SU-DHL-6 (cell line): Measurements from ENCODE around the gene CAMKK1.

Experiments
- H2AFZ ChIP-seq: fragments of 200-600 bp; sonication (generic); 2 replicates; pipeline ENCODE4 v1.6.1; 2014; ENCODE audit warnings: low read depth, mild to moderate bottlenecking, moderate library complexity, mixed read lengths, antibody characterized with exemption, low read length; ENCODE audit not compliant: severe bottlenecking
- H3F3A ChIP-seq: fragments of 200-600 bp; shearing (Covaris generic); 2 replicates; pipeline ENCODE4 v1.6.0; 2016; ENCODE audit warnings: antibody characterized with exemption, mild to moderate bottlenecking; ENCODE audit not compliant: insufficient read depth
- H3K27ac ChIP-seq: fragments of 200-600 bp; sonication (generic); 2 replicates; pipeline ENCODE4 v1.5.1; 2016; ENCODE audit warnings: low read depth, mild to moderate bottlenecking, low read length, moderate library complexity, mixed read lengths
- H3K27me3 ChIP-seq: fragments of 200-600 bp; sonication (generic), shearing (Covaris generic); 2 replicates; pipeline ENCODE4 v1.6.0; 2014; ENCODE audit warnings: mild to moderate bottlenecking, low read length
- H3K36me3 ChIP-seq: fragments of 200-600 bp; sonication (generic); 2 replicates; pipeline ENCODE4 v1.6.1; 2014; ENCODE audit warnings: mild to moderate bottlenecking, low read length, mixed read lengths
- H3K4me2 ChIP-seq: fragments of 300-600, 200-600 bp; shearing (Covaris generic), sonication (generic); 2 replicates; pipeline ENCODE4 v1.6.0; 2014; ENCODE audit warnings: low read length, low read depth, mild to moderate bottlenecking; ENCODE audit not compliant: poor library complexity, severe bottlenecking
- H3K4me3 ChIP-seq: fragments of 200-600 bp; sonication (generic); 2 replicates; pipeline ENCODE4 v1.5.1; 2014; ENCODE audit warnings: antibody characterized with exemption, low read length, mild to moderate bottlenecking, mixed read lengths; ENCODE audit not compliant: insufficient read depth, poor library complexity, severe bottlenecking
- H3K79me2 ChIP-seq: fragments of 200-600 bp; sonication (generic); 2 replicates; pipeline ENCODE4 v1.6.1; 2014; ENCODE audit warnings: mild to moderate bottlenecking, low read length, moderate library complexity; ENCODE audit not compliant: insufficient read depth
- H3K9ac ChIP-seq: fragments of 200-600 bp; sonication (generic); 2 replicates; pipeline ENCODE4 v1.7.0; 2014; ENCODE audit warnings: mild to moderate bottlenecking, low read length
- H3K9me2 ChIP-seq: fragments of 200-600 bp; sonication (generic); replicated peaks from 2 replicates; pipeline ENCODE4 v1.6.1; 2014; ENCODE audit warnings: low read length; ENCODE audit not compliant: insufficient read depth
- H3K9me3 ChIP-seq: fragments of 200-600 bp; sonication (generic); 2 replicates; pipeline ENCODE4 v1.6.1; 2014; ENCODE audit warnings: low read length, mixed read lengths; ENCODE audit not compliant: insufficient read depth
- H4K20me1 ChIP-seq: fragments of 200-600 bp; sonication (generic); 2 replicates; pipeline ENCODE4 v1.6.1; 2014; ENCODE audit warnings: low read depth, mild to moderate bottlenecking, antibody characterized with exemption, low read length, moderate library complexity, mixed read lengths
- EZH2phosphoT487 ChIP-seq: fragments of 200-600 bp; sonication (generic), shearing (Covaris generic); conservative IDR thresholded peaks from 2 replicates; pipeline ENCODE4 v1.6.1; 2018; ENCODE audit warnings: mild to moderate bottlenecking, antibody characterized with exemption, low read length, moderate library complexity, mixed read lengths
- TF ChIP-seq, protein P1 (sequence below): fragments of 200-600 bp; sonication (generic); IDR thresholded peaks from one replicate; pipeline ENCODE4 v1.5.1; 2017; ENCODE audit warnings: antibody characterized with exemption, mild to moderate bottlenecking, low read length, moderate library complexity; ENCODE audit not compliant: insufficient read depth, poor library complexity, severe bottlenecking

CAMKK1 gene

DNA sequence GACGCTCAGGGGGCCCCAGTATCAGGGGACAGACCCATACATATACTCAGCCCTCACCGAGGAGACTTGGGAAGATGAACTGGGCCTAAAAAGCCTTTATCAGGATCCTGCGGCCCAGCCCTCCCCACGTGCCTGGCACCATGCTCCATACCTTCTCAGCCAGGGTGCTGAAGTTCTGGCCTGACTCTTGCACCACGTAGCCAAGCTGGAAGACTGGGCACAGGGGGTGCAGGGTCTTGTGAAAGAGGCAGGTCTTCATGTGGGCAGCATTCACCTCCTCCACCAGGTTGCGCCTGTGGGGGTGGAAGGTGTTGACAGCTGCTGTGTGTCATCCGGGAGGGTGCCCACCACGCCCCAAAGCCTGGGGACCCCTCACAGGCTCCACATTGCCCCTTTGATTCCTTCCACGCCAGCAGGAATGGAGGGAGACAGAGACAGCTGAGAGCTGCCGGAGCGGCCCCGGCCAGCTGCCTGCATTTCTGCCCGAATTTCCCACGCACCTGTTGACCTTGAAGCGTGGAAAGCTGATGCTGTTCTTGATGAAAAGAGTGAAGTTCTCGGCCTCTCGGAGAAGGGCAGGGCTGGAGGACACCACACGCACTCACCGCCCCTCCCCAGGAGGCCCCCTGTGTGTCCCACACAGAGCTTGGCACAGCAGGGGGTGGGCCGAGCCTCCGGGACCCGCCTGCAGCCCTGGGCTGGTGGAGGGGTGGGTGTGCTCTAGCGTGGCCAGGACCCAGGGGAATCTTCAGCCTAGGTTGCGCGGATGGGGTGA, 10.4 kb upstream of the CAMKK1 start:
- H4K20me1 ChIP-seq = no peaks in the 10 kb centered on the region
- no peaks in the 10 kb centered on the region for H3F3A ChIP-seq
- H3K36me3 ChIP-seq = no peaks in the 10 kb centered on the region
- no peaks in the 10 kb centered on the region for H3K9me2 ChIP-seq
- no peak overlapping the region for H3K27ac ChIP-seq
- TF ChIP-seq, protein P1, sequence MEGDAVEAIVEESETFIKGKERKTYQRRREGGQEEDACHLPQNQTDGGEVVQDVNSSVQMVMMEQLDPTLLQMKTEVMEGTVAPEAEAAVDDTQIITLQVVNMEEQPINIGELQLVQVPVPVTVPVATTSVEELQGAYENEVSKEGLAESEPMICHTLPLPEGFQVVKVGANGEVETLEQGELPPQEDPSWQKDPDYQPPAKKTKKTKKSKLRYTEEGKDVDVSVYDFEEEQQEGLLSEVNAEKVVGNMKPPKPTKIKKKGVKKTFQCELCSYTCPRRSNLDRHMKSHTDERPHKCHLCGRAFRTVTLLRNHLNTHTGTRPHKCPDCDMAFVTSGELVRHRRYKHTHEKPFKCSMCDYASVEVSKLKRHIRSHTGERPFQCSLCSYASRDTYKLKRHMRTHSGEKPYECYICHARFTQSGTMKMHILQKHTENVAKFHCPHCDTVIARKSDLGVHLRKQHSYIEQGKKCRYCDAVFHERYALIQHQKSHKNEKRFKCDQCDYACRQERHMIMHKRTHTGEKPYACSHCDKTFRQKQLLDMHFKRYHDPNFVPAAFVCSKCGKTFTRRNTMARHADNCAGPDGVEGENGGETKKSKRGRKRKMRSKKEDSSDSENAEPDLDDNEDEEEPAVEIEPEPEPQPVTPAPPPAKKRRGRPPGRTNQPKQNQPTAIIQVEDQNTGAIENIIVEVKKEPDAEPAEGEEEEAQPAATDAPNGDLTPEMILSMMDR = no peak
- TF ChIP-seq EZH2phosphoT487 = no peak
- H3K4me2 ChIP-seq = no peak overlapping the region
- no peaks in the 10 kb centered on the region for H3K9me3 ChIP-seq
- no peak overlapping the region for H2AFZ ChIP-seq
- H3K27me3 ChIP-seq = no peaks in the 10 kb centered on the region
- H3K79me2 ChIP-seq = no peaks in the 10 kb centered on the region
- H3K4me3 ChIP-seq = no peak overlapping the region
- H3K9ac ChIP-seq = no peak overlapping the region

DNA sequence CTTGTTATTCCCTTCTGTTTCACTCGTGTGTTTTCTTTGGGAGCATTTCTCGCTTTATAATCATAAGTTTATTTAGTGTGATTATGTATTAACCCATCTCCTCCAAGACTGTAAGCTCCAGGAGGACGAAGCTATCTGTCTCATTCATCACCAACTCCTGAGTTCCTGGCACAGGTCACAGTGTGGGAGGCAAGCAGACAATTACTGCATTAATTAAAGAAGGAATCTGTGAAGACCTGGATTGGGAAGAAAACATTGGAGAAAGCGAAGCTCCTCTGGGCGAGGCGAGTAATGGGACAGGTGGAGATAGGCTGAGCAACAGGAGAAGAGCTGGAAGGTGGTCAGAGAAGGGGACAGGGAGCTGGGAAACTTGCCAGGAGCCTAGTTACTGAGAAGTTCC, 7.8 kb upstream of the CAMKK1 start:
- H3K27ac ChIP-seq = no peak overlapping the region
- no peaks in the 10 kb centered on the region for H4K20me1 ChIP-seq
- H3K9me2 ChIP-seq = no peaks in the 10 kb centered on the region
- H3K27me3 ChIP-seq = no peaks in the 10 kb centered on the region
- H3K9me3 ChIP-seq = no peaks in the 10 kb centered on the region
- H3K36me3 ChIP-seq = no peaks in the 10 kb centered on the region
- TF ChIP-seq EZH2phosphoT487 = no peak
- TF ChIP-seq, protein P1 = no peak
- H3K79me2 ChIP-seq = no peaks in the 10 kb centered on the region
- no peak overlapping the region for H3K4me2 ChIP-seq
- H2AFZ ChIP-seq = no peak overlapping the region
- H3F3A ChIP-seq = no peaks in the 10 kb centered on the region
- H3K4me3 ChIP-seq = no peak overlapping the region
- H3K9ac ChIP-seq = no peak overlapping the region

DNA sequence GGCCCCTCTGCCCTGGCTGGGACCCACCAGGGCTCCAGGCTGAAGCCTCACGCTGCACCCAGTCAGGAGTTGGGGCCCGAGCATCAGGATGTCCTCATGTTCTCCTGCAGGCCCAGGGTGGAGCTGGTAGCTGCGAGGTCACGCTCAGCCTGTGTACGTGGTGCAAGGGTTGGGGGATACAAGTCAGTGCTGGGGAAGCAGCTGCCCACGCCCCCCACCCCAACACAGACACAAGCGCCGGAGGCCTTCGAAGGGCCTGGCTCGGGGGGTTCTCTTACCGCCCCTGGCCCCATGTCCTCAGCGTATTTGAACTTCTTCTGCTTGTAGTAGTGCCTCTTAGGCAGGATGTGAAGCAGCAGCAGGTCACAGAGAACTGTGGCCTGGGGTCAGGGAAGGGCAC, 4.9 kb upstream of the CAMKK1 start:
- H3K4me3 ChIP-seq = no peak overlapping the region
- no peaks in the 10 kb centered on the region for H3K27me3 ChIP-seq
- TF ChIP-seq, protein P1 = no peak
- TF ChIP-seq EZH2phosphoT487 = no peak
- H3K79me2 ChIP-seq = no peaks in the 10 kb centered on the region
- no peaks in the 10 kb centered on the region for H3K36me3 ChIP-seq
- H2AFZ ChIP-seq = no peak overlapping the region
- no peak overlapping the region for H3K9ac ChIP-seq
- H3K9me2 ChIP-seq = no peaks in the 10 kb centered on the region
- H3F3A ChIP-seq = no peaks in the 10 kb centered on the region
- H4K20me1 ChIP-seq = no peaks in the 10 kb centered on the region
- no peak overlapping the region for H3K4me2 ChIP-seq
- H3K27ac ChIP-seq = no peak overlapping the region
- no peaks in the 10 kb centered on the region for H3K9me3 ChIP-seq
